OCI-M1 (cell line): ENCODE data around the gene SFXN5.
"Not testable (repeated sequence)": the region's sequence is repeated elsewhere in the genome, so short reads cannot be mapped to it uniquely, and the experiment has no call there.

Experiments used
- DNase-seq: peaks from one replicate; lab custom pipeline; 2025; lab: John Stamatoyannopoulos, UW

Gene SFXN5

DNA sequence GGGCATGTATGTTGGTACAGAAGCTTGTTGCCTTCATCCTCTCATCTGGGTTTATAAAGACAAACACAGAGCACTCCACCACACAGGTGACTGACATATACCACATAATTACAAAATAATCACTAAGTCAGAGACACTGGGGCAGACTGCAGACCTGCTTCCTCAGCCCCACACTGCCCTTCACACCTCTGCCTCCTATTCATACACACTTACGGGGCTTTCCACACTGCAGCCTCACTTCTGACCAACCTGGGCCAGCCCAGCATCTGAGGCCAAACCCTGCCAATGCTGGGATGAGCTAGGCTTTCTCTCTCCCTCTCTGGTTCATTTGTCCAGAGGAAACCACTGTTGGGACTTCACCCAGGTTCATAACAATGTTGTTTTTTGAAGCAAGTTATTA is 149.7 kb downstream of the SFXN5 start:
- no peak for DNase-seq

DNA sequence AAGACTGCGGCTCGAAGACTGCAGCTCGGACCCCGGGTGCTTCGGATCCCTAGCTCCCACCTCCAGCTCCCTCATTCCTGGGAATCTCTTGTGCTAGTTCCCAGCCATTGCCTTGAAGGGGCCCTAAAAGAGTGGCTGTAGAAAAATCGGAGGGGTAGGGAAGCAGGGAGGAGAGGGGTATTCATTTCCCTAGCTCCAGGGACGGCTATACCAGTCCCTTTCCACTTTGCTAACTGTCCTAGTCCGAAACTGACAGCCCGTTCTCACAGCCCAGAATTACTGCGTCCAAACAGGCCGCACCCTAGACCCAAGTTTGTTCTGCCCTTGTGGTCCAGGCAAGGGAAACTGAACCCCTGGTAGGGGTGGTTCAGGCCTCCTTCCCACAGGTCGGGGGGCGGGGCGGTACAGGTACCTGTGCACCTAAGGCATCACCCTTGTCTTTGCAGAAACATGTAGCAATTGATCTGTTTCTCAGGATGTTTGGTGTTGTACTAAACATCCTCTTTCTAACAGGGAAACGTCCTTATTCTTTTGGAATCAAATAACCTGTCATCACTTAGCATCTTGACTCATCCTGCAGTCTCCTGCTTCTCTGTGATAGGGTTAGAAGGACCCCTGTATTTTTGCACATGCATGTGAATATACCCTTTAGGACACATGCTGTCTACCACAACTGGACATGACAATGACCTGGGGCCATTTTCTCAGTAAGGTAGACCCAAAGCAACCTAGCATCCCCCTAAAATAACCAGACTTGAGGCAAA is 150.2 kb downstream of the SFXN5 start:
- DNase-seq = no peak

DNA sequence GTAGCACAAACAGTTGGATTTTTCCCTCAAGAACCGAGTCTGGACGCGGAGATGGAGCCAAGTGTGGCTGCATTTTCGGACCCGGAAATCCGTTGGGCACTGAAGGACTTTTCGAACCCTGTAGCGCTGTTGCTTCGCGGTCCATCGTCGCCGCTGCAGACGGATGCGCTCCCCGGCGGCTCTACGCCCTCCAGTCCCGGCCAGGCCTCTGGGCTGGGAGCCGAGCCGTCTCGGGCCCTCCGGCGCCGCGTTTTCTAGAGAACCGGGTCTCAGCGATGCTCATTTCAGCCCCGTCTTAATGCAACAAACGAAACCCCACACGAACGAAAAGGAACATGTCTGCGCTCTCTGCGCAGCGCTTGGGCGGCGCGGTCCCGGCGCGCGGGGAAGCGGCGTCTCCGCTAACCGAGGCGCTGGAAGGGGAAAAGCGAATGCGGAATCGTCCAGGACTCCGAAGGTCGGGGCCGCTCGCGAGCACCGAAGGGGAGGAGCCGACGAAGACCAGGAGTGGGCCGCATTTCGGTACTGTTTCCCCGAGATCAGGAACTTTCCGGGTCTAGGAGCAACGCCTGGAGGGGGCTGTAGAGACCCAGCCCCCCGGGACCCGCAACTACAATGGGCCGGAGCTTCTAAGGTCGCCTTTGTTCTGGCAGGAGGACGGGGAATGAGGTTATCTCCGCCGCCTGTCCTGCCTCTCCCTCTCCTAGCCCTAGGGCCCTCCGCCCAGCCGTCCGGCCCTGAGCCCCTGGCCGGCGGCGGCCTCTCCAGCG is 151.0 kb downstream of the SFXN5 start:
- no peak for DNase-seq

DNA sequence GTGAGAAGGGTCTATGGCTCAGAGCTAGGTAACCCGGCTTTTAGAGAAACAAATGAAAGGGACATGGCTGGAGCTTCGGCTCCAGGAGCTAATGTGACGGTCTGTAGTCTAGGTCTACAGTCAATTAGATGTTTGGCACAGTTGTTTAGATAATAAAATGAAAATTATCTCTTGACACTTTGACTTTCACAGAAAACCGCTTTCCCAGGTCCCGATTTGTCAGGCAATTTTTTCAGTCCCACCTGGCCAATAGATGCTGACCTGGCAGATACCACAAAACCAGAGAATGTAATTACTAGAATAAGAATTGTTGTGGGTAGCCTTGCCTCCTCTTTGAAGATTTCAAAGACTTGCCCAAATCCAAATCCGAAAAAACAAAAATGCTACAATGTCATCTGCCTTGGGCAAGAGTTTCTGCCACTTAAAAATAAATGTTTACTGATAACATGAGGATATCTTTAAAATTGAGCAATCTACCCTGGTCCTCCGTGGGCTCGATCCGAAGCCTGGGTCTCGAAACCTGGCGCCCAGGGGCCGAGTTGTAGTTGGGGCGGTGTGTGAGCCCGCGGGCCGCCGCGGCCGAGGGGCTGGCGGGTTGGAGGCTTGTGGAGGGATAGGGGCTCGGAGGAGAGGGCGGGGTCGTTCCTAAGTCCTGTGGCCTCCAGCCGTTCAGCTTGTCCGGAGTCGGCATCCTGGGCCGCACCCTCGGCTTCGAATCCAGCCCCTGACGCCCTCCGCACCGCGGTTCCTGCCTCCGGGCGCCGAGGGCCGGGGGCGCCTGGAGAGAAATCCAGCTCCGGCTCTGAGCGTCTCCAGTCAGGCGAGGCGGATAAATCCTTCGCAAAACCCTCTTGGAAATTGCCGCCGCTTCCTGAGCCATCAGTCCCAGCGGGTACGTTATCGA is 151.8 kb downstream of the SFXN5 start:
- DNase-seq = no peak

DNA sequence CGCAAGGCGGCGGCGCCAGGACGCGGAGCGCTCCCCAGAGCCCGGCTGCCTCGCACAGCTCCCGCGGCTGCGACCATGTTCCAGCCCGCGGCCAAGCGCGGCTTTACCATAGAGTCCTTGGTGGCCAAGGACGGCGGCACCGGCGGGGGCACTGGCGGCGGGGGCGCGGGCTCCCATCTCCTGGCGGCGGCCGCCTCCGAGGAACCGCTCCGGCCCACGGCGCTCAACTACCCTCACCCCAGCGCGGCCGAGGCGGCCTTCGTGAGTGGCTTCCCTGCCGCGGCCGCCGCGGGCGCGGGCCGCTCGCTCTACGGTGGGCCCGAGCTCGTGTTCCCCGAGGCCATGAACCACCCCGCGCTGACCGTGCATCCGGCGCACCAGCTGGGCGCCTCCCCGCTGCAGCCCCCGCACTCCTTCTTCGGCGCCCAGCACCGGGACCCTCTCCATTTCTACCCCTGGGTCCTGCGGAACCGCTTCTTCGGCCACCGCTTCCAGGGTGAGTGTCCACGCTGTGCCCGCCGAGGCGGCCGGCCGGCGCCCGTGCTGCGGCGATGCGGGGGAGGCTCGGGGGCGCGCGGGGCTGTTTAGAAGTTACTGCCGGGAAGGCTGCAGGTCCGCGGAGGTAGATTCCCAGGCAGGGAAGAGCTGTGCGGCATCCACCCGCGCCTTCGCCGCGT is 153.5 kb downstream of the SFXN5 start:
- no peak for DNase-seq

DNA sequence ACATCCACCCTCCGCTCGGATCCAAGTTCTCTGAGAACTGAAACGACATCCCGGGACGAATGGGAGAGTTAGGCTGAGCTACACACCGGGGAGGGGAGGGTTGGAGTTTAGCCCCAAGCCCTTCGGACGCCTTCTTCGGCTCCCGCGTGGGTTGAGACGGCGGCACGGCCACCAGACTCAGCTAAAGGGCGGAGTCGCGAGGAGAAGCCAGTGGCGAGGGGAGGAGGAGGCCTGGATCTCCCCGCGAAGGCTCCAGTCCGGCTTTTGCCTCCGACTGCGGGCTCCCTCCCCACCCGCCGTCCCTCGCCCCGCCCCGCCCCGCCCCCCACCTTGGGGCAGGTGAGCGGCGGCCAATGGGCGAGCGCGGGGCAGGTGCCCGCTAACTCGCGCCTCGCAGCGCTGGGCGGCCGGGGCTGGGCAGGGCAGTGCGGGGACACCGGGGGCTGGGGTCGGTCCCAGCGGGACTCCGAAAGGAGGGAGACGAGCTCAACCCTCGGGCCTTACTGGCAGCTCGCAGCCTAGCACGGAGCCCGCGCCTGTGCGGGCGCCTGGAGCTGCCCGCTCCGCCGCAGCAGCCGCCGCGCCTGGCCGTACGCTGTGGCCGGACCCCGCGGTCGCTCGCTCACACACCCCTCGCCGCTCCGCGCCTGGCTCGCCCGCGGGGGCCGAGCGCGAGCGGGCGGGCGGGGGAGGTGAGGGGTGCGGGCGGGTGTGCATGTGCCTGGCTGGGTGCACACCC is 154.2 kb downstream of the SFXN5 start, which contains the start of gene EMX1:
TSS of gene EMX1 (plus strand) at position 382 of the 739 bp plus-strand sequence. CDS start at position 716, 334 bp downstream.
- no peak for DNase-seq

DNA sequence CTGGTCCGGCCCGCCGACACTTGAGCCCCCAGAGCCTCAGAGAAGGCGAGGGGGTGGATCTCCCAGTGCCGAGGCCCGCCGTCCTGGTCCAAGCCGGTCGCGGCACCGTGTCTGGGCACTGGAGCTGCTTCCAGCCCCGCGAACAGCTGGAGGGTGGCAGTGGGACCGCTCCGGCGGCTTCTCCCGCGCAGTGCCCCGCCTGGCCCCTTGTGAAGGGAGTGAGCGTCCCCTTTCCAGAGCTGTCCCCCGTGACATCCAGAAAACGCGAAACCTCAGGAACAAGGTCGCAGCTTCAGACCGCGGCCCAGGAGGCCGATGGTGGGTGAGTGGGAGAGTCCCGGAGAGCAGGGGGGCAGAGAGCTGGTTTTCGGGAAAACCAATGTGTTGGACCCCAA is 154.8 kb downstream of the SFXN5 start:
- DNase-seq = no peak

DNA sequence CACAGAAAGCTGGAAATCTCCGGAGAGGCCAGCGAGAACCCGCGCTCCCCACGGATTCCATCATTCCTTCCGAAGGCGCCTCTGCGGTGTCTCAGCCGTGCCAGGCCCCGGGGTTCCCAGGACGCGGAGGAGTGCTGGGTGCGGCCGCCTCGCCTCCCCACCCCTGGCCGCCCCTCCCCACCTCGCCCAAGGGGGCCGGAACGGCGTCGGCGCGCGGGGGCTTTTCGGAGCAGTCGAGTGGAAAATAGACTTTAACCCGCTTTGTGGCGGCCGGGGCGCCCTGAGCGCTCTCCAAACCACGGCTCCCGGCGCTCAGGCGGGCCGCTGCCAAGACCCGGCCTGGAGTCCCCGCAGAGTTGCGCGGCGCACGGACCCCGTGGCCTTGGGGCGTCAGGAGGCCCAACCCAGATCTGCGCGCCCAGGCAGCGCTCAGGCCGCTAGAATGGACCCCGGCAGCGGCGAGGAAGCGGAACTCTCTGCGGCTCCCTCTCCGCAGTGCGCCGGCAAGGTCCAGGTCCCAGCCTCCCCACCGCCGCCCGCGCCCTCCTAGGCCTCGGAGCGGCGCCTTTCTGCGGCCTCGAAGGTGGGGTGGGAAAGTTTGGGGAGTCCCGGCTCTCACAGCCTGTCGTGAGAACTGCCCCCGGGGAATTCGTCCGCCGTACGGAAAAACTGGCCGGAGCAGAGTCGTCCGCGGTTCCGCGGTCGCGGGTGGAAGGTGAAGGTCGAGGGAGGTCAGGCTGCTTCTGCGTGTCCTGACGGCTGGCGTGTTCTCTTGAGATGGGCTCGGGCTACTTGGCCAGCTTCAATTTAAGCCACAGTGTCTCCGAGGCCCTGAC is 155.4 kb downstream of the SFXN5 start:
- no peak for DNase-seq

DNA sequence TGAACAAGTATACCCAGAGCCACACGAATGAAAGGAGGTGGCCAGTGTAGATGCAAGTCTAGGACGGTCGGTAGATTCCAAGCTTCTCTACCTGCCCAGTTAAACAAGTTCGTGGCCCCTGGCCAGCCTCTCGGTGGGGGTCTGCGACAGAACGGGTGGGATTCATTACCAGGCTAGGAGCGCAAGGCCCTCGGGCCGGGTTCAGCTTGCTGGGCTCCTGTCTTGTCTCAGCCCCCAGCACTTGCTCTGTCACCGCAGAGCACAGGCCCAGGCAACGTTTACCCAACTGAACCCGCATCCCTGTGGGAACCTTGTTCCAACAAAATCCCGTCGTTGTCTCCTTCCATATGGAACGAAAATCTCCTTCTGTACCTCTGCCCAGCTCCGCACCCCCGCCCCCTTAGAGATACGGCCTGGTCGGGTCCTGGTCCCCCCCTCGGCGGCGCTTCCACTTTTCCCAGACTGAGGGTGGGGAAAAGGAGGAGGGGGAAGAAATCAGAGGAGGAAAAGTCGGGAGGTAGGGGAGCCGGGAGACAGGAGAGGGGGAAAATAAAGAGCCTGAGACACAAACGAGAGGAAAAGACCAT is 156.1 kb downstream of the SFXN5 start:
- no peak for DNase-seq

DNA sequence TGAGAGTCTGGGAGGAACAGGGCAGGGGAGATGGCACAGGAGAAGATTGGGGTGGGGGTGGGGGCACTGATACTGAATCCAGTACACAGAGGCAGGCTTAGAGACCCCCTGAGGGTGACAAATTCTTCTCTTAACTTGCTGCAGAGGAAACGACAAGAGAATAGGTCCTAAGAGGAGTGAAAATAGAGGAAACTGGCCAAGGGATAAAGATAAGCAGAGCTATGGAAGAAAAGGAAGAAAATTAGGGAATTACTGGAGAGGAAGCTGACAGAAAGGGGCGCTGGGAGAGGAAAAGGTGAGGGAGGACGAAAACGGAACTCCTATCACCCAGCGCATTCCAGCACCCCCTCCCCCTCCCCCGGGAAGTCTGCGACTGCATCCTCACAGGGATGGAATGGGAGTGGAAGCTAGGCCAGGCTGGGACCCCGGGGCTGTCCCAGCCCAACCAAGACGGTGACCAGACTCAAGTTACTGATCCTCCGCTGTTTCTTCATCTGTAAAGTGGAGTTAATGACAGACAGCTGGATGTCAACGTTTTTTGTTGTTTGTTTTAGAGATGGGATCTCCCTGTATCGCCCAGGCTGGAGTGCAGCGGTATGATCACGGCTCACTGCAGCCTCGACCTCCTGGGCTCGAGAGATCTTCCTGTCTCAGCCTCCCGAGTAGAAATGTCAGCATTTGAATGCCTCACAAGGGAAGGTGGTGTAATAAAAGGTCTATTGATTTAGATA is 156.8 kb downstream of the SFXN5 start:
- no peak for DNase-seq

DNA sequence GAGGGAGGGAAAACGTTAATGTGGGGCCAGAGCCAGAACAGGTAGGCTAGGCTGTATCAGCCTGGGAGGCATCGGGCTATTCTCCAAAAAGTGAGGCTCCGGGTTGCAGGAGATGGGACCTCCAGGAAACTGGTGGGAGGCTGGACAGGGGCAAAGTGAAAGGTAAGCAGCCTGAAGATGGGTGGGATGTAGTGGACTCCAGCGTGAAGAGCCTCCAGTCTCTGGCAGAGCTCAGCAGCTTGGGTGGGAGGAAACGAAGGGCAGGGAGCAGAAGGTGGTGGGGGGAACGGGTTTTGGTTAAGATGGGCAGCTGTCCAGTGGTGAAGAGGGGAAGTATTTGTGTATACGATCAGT is 157.3 kb downstream of the SFXN5 start:
- no peak for DNase-seq

DNA sequence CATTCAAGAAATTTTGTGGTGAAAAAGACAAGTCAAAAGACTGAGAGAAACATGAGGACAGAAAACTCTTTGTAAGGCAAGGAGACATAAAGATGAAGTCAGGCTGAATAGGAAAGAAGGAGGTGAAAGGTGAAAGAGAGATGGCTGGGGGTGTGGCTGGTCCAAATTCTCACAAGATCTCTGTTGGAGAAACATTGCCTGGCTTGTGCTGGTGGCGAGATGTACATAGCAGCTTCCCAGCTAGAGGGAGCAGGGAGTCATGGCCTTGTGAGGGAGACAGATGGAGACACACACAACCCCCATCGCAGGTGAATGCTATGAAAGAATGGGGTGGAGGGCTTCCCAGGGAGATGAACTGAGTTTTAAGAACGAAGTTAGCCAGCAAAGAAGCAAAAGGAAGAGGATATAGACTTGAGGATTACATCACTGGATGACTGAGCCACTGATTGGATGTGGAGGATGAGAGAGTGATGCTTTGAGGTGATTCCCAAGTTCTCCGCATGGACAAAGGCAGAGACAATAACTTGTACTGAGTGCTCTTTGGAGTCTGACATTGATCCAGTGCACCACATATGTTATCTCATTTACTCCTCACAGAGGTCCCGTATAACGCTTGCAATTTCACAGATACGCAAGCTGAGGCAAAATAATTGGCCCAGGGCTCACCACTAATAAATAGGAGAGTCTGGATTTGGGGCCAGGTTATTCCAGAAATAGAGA is 157.9 kb downstream of the SFXN5 start:
- no peak for DNase-seq

DNA sequence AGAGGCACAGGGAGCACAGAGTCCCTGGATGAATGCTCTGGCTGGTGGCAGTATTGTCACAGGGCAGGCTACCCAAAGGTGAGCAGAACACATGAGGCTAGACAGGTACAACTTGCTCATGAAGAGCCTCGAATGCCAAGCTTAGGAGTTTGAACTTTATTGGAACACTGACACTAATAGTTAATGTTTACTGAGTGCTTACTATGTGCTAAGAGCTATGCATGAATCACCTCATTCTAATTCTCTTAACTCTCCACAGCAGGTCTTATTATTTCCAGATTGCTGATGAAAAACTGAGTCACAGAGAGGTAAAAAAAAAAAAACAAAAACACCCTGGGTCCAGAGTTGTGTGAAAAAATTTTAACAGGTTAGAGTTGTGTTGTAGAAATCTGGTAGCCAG is 160.3 kb downstream of the SFXN5 start:
- DNase-seq = no peak

DNA sequence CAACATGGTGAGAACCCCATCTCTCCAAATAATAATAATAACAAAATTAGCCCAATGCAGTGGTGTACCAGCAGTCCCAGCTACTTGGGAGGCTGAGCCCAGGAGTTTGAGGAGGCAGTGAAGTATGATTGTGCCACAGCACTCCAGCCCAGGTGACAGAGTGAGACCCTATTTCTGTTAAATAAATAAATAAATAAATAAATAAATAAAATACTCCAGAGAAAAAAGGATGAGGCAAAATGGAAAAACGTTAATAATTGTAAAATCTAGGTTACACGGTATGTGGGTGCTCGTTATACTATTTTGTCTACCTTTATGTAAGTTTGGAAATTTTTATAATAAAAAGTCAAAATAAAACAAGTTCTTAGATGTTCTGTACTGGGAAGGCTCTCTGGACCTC is 162.8 kb downstream of the SFXN5 start:
- no peak for DNase-seq

DNA sequence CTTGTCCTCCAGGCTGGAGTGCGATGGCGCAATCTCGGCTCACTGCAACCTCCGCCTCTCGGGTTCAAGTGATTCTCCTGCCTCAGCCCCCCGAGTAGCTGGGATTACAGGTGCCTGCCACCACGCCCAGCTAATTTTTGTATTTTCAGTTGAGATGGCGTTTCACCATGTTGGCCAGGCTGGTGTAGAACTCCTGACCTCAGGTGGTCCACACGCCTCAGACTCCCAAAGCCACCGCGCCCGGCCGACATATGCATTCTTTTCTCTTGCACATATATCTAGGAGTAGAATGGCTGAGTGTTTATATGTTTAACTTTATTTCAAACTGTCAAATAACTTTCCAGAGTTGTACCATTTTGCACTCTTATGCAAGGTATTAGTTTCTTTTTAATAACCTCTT is 164.1 kb downstream of the SFXN5 start:
- not testable (repeated sequence) for DNase-seq

DNA sequence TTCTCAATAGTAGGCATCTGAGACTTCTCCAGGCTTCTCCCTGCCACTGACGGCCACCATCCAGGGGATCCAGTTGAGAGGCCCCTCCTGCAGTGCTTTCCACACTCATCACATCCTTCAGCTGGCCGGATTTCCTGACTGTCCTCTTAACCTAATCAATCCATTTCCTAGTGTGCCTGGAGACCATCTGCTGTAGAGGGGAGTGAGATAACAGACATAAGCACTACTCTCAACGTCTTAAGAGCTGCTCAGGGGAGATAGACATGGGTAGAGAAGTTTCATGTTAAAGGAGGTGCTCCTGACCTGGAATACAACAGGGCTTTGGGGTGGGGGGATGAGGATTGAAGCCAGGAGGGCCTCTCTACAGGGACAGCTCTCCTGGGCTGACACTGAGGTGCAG is 170.1 kb downstream of the SFXN5 start:
- DNase-seq = no peak

DNA sequence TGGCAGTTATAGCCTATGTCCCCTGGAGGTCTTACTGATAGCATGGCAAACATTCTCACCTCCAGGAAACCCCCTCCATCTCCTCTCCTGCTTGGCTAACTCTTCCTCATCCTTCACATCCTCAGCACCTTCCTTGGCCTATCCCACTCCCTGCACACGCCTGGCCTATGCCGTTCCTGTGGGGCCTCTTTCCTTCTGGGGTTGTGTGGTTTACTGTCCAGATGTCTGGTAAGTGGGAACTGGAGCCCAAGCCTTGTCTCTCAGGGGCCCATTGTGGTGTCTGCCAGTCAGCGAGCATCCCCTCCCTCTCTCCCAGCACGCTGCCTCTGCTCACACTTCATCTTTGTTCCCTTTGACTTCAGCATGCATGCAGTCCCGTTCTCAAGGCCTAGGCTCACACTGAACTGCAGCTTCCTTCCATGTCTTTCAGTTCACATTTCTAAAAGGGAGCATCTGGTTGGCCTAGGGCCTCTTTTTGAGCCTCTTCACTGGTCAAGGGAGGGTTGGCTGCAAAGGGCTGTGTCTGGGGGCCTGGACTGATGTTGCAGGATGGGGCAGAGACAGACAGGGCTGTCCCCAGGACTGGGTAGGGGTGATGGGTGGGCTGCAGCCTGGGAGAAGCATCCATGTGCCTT is 171.2 kb downstream of the SFXN5 start:
- DNase-seq = no peak

DNA sequence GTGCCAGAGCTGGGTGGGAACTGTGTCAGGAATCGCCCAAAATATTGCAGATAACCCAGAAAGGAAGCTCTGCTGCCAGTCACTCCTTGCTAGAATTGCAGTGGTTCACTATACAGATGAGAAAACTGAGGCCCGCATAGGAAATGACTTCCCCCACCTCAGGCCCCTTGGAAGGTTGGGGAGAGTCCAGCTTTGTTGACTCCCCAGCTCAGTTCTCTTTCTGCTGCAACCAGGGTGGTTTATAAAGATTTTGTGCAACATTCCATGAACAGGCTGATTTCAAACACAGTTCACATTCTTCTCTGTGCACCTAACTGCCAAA is 173.0 kb downstream of the SFXN5 start:
- DNase-seq = no peak
